ENCODE results near the gene ATXN10.
"Not testable (repeated sequence)": the region's sequence is repeated elsewhere in the genome, so short reads cannot be mapped to it uniquely, and the experiment has no call there.

The ATXN10 gene

DNA sequence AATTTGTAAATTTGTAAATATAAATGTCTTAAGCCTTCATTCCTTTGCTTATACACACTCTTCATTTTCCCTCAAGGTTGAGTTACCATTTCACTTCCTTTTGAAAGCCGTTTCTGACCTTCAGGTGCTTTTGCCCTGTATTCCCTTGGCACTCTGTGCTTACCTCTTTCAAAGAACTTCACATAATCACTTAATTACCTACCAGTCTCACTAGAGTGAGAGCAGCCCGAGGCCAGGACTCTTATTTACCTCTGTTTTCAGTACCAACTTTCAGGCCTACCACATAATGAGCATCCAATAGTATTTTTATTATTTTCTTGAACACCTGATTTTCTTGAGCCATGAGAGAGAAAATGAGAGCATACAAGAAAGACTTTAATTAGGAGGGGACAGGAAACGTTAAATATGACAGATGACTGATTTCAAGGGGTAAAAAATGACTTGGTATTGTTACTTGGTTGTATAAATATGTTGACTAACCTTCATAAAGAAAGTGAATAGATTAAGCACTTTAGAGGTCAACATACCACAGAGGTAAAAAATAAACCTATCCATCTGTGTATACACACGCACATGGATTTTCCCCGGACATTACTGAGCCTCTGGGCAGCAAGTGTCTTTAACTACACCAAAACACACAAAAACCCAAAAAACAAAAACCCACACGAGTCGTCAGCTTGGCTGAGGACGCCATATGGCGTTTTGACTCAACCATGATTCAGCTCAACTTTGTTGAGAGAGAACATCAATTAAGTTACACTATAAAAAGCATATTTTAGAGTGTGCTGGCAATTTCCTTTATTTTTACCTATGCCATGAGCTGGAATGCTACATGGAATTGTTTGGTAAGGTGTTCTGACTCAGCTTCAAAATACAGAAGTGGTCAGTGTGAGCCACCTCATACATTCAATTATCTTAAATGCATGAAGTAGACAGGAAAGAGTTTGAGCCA is 7.6 kb downstream of the ATXN10 start:
- DNase-seq (ENCODE audit: low spot score) = no peak

DNA sequence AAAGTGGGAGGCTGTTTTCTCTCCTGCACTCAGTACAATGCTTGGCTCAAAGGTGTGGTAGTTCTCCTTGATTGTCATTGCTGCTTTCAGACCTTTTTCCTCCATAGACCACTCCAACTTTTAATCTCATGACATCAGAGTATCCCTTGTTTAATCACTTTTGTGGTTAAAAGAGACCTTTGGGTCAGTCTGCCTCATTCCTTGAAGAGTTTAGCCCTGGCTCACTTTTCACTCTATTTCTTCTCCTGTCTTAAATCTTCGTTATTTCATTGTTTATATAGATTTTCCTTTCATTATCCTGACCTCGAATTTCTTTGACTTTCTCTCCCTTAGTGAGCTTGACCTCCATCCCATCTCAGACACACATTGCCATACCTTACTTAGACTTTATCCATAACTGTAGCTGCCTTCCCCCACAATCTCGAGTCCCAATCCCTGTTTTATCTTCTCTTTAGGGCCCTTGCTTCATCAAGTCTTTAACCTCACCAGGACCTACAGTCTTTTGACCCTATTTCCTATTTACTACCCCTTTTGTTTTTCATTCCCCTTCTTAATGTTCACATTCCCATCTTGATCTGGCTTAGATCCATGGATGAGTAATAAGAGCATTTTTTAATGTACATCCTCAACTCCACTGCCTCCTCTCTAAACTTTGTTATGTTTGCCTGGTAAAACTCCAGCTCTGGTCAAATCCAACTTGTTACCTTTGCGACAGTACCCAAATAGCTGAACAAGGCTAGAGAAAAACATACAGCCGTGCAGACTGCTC is 9.5 kb downstream of the ATXN10 start:
- DNase-seq (ENCODE audit: low spot score) = no peak

DNA sequence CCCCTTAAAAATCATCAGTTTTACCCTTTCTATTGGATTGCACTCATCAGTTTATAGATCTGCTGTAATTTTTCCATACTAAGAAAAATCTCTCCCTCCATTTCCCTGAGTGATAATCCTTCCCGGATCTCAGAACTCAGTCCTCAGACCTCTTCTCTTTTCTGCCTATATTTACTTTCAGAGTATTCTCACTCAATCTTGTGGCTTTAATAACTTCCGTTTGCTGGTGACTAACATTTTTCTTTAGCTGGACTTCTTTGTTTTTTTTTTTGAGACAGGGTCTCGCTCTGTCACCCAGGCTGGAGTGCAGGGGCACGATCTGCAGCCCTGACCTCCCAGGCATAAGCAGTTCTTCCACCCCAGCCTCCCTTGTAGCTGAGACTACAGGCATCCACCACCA is 10.4 kb downstream of the ATXN10 start:
- no peak for DNase-seq (ENCODE audit: low spot score)

DNA sequence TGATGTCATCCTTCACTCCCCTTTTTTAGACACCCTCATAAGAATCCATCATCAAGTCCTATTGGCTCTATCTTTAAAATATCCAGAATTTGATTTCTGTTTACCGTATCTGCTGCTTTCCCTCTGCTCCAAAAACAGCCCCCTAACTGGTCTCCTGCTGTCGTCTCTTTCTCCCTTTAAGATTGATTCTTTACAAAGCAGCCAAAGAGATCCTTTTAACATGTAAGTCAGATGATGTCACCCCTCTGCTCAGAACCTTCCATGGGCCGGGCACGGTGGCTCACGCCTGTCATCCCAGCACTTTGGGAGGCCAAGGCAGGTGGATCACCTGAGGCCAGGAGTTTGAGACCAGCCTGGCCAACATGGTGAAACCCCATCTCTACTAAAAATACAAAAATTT is 11.1 kb downstream of the ATXN10 start:
- not testable (repeated sequence) for DNase-seq (ENCODE audit: low spot score)

DNA sequence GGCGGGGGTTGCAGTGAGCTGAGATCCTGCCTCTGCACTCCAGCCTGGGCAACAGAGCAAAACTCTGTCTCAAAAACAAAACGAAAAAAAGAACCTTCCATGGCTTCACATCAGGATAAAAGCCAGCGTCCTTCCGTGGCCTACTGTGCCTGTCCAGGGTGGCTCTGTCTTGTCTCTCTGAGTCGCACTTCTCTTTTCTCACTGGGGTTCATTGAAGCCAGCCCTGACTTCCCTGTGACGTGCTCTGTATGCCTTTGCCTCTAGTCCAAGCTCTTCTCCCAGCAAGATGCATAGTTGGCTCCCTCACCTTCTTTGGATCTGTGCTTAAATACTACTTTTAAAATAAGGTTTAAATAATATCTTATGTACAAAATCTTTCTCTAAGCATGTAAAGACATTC is 11.6 kb downstream of the ATXN10 start:
- no peak for DNase-seq (ENCODE audit: low spot score)

DNA sequence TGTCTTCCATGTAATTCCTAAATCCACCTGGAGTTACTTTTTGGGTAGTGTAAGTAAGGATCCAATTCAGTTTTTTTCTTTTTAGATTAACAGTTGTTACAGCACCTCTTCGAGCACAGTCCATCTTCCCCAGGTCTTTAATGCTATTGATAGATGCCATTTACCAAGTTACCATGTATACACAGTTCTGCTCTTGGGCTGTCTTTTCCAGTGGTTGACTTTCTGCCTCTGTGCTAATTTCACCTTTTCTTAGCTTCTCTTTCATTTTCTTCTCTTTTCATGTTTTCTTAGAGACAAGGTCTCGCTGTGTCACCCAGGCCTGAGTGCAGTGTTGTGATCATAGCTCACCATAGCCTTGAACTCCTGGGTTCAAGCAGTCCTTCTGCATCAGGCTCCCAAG is 12.0 kb downstream of the ATXN10 start:
- no peak for DNase-seq (ENCODE audit: low spot score)

DNA sequence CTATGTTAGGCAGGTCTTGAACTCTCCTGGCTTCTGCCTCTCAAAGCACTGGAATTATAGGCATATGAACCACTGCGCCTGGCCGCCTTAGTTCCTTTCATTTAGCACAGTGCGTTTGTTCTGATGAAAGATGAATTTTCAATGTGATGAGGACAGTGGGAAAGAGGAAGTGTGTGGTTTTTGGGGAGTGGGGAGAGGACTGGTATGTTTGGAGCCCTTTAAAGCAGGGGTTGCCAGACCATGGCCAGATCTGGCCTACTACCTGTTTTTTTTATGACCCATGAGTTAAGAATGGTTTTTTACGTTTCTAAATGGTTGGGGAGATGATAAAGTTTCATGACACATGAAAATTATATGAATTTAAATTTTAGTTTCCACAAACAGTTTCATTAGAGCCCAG is 12.5 kb downstream of the ATXN10 start:
- DNase-seq (ENCODE audit: low spot score) = no peak

DNA sequence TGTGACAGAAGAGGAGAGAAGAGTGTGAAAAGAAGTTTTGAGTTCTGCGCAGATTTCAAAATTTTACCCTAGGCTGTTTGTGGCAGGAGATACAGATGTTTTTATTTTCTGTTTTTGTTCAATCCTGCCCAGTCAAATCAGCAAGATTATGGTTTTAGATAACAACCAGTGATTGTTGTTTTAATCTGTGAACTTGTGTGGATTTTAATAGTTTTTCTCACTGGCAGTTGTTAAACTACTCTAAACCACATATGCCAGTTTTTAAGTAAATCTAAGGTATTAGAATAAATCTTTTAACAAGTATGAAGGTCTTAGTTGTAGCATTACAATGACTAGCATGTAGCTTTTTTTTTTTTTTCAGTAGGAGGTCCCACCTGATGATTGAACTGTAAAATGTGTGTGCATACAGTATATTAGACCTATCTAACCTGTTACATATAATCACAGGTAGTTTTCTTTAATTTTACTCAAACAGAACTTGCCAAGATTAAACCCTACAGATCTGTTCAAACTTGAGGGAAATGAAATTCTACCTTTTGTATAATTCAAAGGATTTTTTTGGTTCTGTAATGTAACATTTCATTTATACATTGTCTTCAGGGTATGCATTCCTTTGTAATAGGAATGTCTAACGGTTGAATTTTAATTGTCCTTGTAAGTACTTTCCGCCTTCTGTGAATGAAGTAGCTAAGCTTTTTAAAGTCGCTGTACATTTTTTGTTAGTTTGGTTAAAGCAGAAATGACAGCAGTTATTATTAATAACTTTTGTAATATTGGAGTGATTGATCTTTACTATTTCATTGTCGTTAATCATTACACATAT is 13.3 kb downstream of the ATXN10 start:
- no peak for DNase-seq (ENCODE audit: low spot score)

DNA sequence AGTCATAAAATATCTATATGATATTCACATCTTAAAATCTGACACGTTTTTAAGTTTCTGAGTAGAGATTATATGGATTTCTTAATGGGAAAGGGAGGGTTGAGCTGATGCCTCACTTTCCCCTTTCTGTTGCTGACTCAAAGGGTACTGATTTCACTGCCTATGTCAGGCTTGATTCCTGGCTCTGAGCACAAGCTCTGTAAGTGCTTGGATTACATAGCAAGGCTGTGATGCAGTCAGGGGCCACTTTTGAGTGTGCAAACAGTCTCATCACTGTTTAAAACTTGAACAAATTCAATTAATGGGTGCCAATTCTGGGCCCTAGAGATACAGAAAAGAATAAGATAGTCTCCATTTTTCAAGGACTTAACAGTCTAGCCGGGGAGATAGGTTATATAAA is 14.4 kb downstream of the ATXN10 start:
- no peak for DNase-seq (ENCODE audit: low spot score)

DNA sequence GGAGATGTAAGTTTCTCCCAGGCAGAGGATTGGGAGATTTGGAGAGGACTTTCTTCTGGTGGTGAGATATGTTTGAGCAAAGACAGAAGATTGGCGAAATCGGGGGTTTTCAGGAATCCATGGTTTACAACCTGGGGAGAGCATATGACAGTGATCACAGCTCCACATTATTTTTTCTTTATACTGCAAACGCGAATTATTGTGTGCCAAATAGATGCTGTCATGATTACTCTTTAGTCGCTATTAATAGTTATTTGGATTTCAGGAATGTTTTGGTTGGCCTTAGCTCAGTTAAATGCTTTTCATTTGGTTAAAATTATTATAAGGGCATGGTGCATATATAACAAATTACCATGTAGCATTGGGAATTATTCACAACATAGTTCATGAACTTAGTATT is 15.2 kb downstream of the ATXN10 start:
- no peak for DNase-seq (ENCODE audit: low spot score)

DNA sequence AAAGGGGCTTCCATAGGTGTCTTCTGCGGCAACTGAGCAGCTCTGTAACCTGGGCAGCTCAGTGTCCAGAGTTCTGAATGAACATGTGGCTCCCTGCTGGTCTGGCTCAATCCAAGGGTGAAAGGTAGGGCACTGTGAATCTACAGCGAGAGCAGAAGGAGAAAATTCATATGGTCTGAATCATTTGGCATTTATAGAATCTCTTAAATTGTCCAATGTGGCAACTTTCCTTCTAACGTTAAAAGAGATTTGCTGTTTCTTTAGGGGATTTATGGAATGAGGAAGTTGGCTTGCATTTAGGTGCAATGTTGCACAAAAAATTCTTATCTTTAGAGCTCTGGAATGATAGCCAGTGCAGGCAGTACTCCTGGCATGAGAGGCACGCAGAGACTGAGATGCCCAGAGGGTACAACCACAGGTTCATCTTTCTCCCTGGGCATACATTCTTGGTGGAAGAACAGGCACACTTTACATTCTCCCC is 17.0 kb downstream of the ATXN10 start:
- no peak for DNase-seq (ENCODE audit: low spot score)

DNA sequence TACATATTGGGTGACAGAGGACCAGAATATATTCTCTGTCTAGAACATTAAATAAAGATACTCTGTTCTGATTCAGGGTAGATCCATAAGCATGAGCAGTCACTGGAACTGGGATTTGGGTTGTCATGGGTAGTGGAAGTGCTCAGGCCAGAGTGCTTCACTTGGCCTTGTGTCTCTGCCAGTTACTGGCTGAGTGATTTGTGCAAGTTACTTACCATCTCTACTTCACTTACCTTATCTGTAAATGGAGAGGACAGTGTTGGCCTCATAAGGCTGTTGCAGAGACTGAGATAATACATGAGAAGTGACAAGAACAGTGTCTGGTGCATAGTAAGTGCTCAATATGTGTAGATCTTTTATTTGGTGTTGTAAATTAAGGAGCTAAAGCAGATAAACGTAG is 17.6 kb downstream of the ATXN10 start:
- DNase-seq (ENCODE audit: low spot score) = no peak

DNA sequence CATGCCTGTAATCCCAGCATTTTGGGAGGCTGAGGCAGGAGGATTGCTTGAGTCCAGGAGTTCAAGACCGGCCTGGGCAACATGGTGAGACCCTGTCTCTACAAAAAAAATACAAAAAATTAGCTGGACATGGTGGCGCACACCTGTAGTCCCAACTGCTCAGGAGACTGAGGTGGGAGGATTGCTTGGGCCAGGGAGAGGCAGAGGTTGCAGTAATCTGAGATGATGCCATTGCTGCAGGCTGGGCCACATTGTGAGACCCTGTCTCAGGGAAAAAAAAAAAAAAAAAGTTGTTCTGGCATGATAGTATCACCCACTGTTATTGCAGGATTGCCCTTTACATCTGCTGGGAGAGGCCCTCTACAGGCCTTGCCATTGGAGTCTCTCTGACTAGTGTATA is 18.4 kb downstream of the ATXN10 start:
- DNase-seq (ENCODE audit: low spot score) = no peak

DNA sequence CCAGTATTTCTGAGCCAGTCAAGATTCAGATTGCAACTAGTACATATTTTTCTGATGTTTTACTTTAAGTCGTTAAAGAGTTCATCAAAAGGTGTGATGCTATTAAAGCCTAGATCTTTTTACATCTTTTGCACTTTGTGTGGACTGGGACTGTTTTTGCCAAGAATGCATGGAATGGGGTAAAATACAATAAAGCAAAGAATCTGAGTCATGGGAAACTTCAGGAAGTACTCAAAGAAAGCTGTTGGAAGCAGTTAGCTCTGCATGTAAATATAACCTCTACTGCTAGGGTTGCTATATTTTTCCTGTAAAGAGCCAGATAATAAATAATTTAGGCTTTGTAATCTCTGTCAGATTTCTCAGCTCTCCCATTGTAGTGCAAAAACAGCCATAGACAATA is 20.9 kb downstream of the ATXN10 start:
- no peak for DNase-seq (ENCODE audit: low spot score)

DNA sequence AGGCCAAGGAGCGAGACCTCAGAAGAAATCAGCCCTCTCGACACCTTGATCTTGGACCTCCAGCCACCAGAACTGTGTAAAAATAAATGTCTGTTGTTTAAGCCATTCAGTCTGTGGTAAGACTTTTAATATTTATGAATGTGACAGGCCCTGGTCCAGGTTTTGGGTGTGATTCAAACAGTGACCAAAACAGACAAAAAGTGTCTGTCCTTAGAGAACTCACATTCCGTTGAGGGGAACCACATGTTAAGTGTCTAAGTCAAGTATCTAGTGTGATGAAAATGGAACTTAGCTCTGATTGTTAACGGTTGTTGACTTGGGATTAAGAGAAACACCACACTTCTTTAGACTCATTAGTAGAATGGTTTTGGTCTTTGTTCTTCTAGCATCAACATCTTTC is 22.2 kb downstream of the ATXN10 start:
- DNase-seq (ENCODE audit: low spot score) = no peak

DNA sequence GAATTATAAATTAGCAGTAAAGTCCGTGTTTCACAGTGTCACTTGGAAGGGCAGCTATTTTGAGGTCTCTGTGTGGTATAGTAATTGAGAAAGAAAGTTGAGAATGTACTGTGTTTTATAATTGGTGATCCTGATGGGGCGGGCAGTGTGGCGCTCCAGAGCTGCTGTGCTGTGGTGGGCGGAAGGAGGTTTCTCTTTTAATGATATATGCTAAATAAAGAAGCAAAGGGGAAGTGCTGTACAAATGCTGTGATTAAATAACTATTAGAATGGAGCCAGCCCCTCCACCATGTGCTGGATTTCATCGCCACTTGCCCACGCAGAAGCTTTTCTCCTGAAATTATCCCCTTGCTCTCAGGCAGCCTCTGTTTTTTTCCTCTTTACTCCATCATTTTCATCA is 24.6 kb downstream of the ATXN10 start:
- no peak for DNase-seq (ENCODE audit: low spot score)

DNA sequence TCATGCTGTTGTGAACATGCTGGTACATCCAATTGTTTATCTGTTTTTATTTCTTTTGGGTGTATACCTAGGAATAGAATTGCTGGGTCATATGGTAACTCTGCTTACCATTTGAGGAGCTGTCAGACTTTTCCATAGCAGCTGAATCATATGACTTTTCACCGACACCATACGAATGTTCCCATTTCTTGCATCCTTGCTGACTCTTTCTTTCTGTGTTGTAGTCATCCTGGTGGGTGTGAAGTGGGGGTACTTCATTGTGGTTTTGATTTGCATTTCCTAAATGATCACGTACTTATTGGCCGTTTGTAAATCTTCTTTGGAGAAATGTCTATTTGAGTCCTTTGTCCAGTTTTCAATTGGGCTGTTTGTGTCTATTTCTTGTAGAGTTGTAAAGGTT is 26.5 kb downstream of the ATXN10 start:
- DNase-seq (ENCODE audit: low spot score) = no peak

DNA sequence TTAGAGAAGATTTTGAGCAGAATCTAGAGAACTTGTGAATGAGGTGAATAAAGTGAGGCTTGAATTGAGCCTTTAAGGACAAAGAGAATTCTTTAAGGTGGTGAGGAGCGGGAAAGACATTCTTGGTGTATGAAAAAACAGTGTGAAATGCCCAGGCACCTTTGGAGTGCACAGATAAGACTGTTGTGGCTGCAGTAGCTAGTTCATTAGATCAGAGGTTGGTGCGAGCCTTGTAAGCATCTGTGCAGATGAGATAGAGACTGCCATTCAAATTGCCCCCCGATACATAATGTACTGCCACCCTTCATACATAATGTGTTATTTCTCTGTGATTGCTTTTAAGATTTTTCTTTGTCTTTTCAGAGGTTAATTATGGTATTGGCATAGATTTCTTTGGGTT is 31.3 kb downstream of the ATXN10 start:
- no peak for DNase-seq (ENCODE audit: low spot score)

DNA sequence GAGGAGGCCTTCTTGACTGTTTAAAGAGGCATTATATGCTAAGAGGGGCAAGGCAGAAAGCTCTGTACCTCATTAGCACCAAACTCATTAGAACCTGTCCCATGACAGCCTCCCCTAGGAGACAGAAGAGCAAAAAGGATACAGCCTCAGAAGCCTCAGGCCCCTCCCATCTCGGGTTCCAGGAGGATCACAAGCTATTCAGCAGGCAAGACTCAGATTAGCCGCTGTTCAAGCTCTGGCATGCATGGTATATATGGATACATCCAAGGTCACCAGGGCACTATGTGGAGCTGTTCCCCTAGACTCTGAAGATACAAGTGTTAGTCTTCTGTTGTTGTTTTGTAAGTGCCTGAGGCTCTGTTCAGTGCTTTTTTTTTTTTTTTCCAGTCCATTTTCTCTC is 32.1 kb downstream of the ATXN10 start:
- DNase-seq (ENCODE audit: low spot score) = no peak

DNA sequence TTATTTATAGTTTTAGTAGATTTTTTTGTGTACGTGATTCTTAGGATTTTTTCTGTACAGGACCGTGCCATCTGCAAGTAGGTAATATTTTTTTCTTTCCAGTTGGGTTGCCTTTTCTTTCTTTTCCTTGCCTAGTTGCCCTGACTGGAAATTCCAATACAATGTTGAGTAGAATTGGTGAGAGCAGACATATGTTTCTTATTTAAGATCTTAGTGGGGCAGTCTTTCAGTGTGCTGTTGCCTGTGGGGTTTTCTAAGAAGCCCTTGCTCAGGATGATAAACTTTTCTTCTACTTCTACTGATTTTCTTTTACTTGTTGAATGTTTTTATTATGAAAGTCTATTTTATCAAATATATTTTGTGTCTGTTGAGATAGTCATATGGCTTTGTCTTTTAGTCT is 33.0 kb downstream of the ATXN10 start:
- no peak for DNase-seq (ENCODE audit: low spot score)

DNA sequence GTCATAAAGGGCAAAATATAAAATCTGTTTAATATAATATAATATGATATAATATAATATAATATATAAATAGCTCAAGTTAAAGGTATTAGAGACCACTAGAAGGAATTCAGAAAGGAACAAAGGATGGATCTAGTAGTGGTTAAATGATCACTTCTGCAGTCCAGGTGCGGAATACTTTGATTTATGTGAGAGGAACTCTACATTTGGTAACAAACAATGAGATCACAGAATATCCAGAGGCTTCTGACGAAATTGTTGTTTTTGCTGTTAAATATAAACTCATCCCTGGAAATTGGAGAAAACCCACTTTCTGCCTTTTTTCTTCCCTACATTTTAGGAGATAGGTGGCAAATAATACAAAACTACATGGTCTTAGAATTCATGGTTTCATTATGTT is 36.0 kb downstream of the ATXN10 start:
- DNase-seq (ENCODE audit: low spot score) = no peak

DNA sequence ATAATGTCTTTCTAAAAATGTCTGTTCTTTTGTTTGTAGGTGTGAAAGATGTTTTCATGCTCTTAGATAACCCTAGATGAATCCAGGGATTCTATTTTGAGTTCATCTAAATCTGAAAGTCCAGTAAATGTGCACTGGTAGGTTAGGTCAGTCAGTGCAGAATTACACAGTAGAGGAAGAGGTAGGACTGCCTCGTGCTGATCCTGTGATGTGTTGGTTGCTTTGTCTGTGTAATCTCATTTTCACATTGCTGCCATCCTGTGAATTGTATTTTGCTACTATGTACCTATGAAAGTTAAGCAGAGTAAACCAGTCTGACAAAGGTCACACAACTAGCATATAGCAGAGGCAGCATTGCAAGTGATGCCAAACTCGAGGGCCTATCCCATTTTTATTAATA is 36.5 kb downstream of the ATXN10 start:
- DNase-seq (ENCODE audit: low spot score) = no peak
